ENCODE data around the gene GALT. TPM values are rescaled to one million over a fixed set of nuclear protein-coding genes. Genes with fewer than 3 reads are reported as not detected.

GALT gene
- total RNA-seq, 4 donors from 2014 or later = 38.5 to 75.3 (median 63.7) TPM

DNA sequence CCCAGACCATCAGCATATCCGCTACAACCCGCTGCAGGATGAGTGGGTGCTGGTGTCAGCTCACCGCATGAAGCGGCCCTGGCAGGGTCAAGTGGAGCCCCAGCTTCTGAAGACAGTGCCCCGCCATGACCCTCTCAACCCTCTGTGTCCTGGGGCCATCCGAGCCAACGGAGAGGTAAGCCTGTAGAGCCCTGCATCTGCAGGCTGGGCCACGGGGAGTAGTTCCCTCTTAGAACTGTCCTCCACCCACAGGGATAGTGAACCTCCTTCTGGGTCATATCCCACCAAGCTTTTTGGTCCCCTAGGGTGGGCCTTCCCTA, 569 bp downstream of the GALT start:
- Histone ChIP-seq H3K9me3 (no peaks in the 10 kb centered on the region), H3K4me1 (peaks cover 0 to 43% (median 34%) of the 10 kb centered on the region in 4 donors), H3K36me3 (peaks cover 0 to 23% (median 5%) of the 10 kb centered on the region in 3 donors), H3K27me3 (no peaks in the 10 kb centered on the region), H3K27ac (peak overlapping the region; percentile 22 to 92 (median 84)), H3K4me3 (peak overlapping the region; percentile 47 to 88 (median 69))
- TF ChIP-seq POLR2A (IDR thresholded peaks at IDR 0.05) (no peak), EP300 (IDR thresholded peaks at IDR 0.05) (no peak)
- TF ChIP-seq, protein P1, sequence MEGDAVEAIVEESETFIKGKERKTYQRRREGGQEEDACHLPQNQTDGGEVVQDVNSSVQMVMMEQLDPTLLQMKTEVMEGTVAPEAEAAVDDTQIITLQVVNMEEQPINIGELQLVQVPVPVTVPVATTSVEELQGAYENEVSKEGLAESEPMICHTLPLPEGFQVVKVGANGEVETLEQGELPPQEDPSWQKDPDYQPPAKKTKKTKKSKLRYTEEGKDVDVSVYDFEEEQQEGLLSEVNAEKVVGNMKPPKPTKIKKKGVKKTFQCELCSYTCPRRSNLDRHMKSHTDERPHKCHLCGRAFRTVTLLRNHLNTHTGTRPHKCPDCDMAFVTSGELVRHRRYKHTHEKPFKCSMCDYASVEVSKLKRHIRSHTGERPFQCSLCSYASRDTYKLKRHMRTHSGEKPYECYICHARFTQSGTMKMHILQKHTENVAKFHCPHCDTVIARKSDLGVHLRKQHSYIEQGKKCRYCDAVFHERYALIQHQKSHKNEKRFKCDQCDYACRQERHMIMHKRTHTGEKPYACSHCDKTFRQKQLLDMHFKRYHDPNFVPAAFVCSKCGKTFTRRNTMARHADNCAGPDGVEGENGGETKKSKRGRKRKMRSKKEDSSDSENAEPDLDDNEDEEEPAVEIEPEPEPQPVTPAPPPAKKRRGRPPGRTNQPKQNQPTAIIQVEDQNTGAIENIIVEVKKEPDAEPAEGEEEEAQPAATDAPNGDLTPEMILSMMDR (IDR thresholded peaks at IDR 0.05) = no peak
- DNase-seq (ENCODE audit: low spot score in 2 of 2) = no peak
- WGBS, 2 donors = 5 to 8% methylated on average over 6 to 8 of the region's 8 CpGs

DNA sequence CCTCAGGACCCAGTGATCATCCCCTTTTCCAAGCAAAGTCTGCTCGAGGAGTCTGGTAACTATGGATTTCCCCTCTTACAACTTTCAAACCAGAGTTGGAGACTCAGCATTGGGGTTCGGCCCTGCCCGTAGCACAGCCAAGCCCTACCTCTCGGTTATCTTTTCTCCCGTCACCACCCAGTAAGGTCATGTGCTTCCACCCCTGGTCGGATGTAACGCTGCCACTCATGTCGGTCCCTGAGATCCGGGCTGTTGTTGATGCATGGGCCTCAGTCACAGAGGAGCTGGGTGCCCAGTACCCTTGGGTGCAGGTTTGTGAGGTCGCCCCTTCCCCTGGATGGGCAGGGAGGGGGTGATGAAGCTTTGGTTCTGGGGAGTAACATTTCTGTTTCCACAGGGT, 1.2 kb downstream of the GALT start:
- Histone ChIP-seq H3K4me3 (peak overlapping the region; percentile 47 to 88 (median 69)), H3K9me3 (no peaks in the 10 kb centered on the region), H3K27ac (peak overlapping the region; percentile 22 to 92 (median 84)), H3K36me3 (peaks cover 0 to 23% (median 5%) of the 10 kb centered on the region in 3 donors), H3K27me3 (no peaks in the 10 kb centered on the region), H3K4me1 (peaks cover 0 to 49% (median 39%) of the 10 kb centered on the region in 4 donors)
- WGBS, 2 donors = 45 to 49% methylated on average over 10 of the region's 10 CpGs
- DNase-seq (ENCODE audit: low spot score in 2 of 2) = no peak
- TF ChIP-seq, protein P1 (IDR thresholded peaks at IDR 0.05) = no peak
- no peak for TF ChIP-seq POLR2A (IDR thresholded peaks at IDR 0.05)
- TF ChIP-seq EP300 (IDR thresholded peaks at IDR 0.05) = no peak

DNA sequence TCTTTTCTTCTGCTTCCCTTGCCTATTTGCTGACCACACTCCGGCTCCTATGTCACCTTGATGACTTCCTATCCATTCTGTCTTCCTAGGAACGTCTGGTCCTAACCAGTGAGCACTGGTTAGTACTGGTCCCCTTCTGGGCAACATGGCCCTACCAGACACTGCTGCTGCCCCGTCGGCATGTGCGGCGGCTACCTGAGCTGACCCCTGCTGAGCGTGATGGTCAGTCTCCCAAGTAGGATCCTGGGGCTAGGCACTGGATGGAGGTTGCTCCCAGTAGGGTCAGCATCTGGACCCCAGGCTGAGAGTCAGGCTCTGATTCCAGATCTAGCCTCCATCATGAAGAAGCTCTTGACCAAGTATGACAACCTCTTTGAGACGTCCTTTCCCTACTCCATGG, 2.2 kb downstream of the GALT start:
- 87 to 91% methylated on average over 8 of the region's 8 CpGs for WGBS, 2 donors
- Histone ChIP-seq H3K27ac (peak overlapping the region in 1 of 4 donors; percentile 92), H3K4me1 (peaks cover 0 to 59% (median 49%) of the 10 kb centered on the region in 4 donors), H3K27me3 (no peaks in the 10 kb centered on the region), H3K4me3 (no peak overlapping the region), H3K9me3 (no peaks in the 10 kb centered on the region), H3K36me3 (peaks cover 0 to 23% (median 5%) of the 10 kb centered on the region in 3 donors)
- DNase-seq (ENCODE audit: low spot score in 2 of 2) = no peak
- TF ChIP-seq EP300 (IDR thresholded peaks at IDR 0.05) = no peak
- no peak for TF ChIP-seq POLR2A (IDR thresholded peaks at IDR 0.05)
- TF ChIP-seq, protein P1 (IDR thresholded peaks at IDR 0.05) = no peak

DNA sequence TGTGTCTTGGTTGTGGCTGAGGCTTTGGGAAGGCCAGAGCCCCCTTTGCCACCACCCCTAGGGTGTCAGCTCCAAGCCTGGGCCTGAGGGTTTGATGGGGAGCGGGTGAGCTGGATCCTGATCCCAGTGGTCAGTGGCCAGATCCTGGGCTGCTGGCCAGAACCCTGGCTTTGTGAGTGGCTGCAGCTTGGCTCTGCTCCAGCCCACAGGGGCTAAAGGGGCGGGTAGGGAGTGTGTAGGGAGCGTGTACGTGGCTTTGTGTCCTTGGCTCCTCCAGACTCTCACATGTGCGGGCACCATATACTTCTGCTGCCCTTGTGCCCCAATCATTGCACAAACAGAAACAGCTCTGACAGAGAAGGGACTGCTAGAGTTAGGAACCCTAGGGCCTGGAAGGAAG, 4.3 kb downstream of the GALT start:
- peak overlapping the region; percentile 7 to 91 (median 83) for H3K27ac ChIP-seq
- no peak for DNase-seq (ENCODE audit: low spot score in 2 of 2)
- H3K27me3 ChIP-seq = no peaks in the 10 kb centered on the region
- H3K36me3 ChIP-seq = peaks cover 0 to 23% (median 5%) of the 10 kb centered on the region in 3 donors
- TF ChIP-seq EP300 (IDR thresholded peaks at IDR 0.05) (no peak), POLR2A (IDR thresholded peaks at IDR 0.05) (no peak)
- TF ChIP-seq, protein P1 (IDR thresholded peaks at IDR 0.05) = no peak
- WGBS, 2 donors = 18 to 36% methylated on average over 4 to 5 of the region's 5 CpGs
- no peaks in the 10 kb centered on the region for H3K9me3 ChIP-seq
- no peak overlapping the region for H3K4me3 ChIP-seq
- peaks cover 0 to 79% (median 67%) of the 10 kb centered on the region in 4 donors for H3K4me1 ChIP-seq

DNA sequence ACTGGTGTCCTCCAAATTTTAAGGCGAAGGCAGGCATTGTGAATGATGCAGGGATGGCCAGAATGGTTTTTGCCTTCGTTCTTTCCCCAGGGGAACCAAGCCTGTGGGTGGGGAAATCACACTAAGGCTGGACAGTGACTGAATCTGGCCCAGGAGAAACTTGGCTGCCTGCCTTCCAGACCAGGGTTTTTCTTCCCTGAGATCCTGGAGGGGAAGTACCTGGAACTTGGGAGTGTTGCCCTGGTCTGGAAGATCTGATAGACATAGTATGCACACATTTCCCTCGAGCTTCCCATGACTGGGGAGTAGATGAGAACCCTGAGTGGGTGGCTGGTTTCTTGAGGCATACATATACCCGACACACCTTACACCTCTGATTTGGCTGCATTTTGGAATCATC, 4.8 kb downstream of the GALT start:
- Histone ChIP-seq H3K36me3 (peaks cover 0 to 23% (median 5%) of the 10 kb centered on the region in 3 donors), H3K4me1 (peaks cover 0 to 74% (median 65%) of the 10 kb centered on the region in 4 donors), H3K27ac (peak overlapping the region; percentile 77 to 91 (median 84)), H3K27me3 (no peaks in the 10 kb centered on the region), H3K4me3 (peak overlapping the region; percentile 17 to 48 (median 24)), H3K9me3 (no peaks in the 10 kb centered on the region)
- WGBS, 2 donors = 31 to 34% methylated on average over 4 of the region's 4 CpGs
- TF ChIP-seq, protein P1 (IDR thresholded peaks at IDR 0.05) = no peak
- TF ChIP-seq EP300 (IDR thresholded peaks at IDR 0.05) (no peak), POLR2A (IDR thresholded peaks at IDR 0.05) (no peak)
- DNase-seq (ENCODE audit: low spot score in 2 of 2) = no peak
